Activated naive CD4-positive, alpha-beta T cell treated with Interleukin-2 at 50 U/mL for 16 hours (primary cell): Measurements from ENCODE around the gene PHLDA2.
"Not testable (repeated sequence)": the region's sequence is repeated elsewhere in the genome, so short reads cannot be mapped to it uniquely, and the experiment has no call there.

Source experiments
- DNase-seq: peaks from one replicate; pipeline ENCODE4 v3.0.0-alpha.2; 2020

PHLDA2 gene

GRCh38 chr11:2945031-2945756 lies 16.0 kb upstream of the PHLDA2 start:
- peak; percentile 46 for DNase-seq

GRCh38 chr11:2944530-2944929 lies 15.3 kb upstream of the PHLDA2 start:
- no peak for DNase-seq

GRCh38 chr11:2943711-2944118 lies 14.5 kb upstream of the PHLDA2 start:
- no peak for DNase-seq

- DNase-seq, result no peak
Measured at GRCh38 chr11:2942872-2943710, 13.9 kb upstream of the PHLDA2 start.

GRCh38 chr11:2942447-2942846 lies 13.2 kb upstream of the PHLDA2 start:
- DNase-seq, result no peak

- DNase-seq, result no peak
Measured at GRCh38 chr11:2940921-2941821, 12.0 kb upstream of the PHLDA2 start.

- peak; percentile 43 for DNase-seq
Measured at GRCh38 chr11:2940147-2940920, 11.1 kb upstream of the PHLDA2 start.

GRCh38 chr11:2938458-2939418 lies 9.5 kb upstream of the PHLDA2 start:
- DNase-seq, result not testable (repeated sequence)

- DNase-seq, result not testable (repeated sequence)
Measured at GRCh38 chr11:2937641-2938457, 8.6 kb upstream of the PHLDA2 start.

- no peak for DNase-seq
Measured at GRCh38 chr11:2934611-2935239, 5.5 kb upstream of the PHLDA2 start.

GRCh38 chr11:2934021-2934550 lies 4.9 kb upstream of the PHLDA2 start:
- DNase-seq, result no peak

- DNase-seq, result peak; percentile 53
Measured at GRCh38 chr11:2933375-2934020, 4.3 kb upstream of the PHLDA2 start.

- no peak for DNase-seq
Measured at GRCh38 chr11:2932850-2933251, 3.6 kb upstream of the PHLDA2 start.

- DNase-seq, result no peak
Measured at GRCh38 chr11:2931771-2932738, 2.8 kb upstream of the PHLDA2 start.

- DNase-seq, result no peak
Measured at GRCh38 chr11:2931420-2931746, 2.2 kb upstream of the PHLDA2 start.

- peak; percentile 49 for DNase-seq
Measured at GRCh38 chr11:2930704-2931419, 1.6 kb upstream of the PHLDA2 start.
